Astrocyte (in vitro differentiated cells and primary cell): Measurements from ENCODE around the gene B3GNT5. TPM values are rescaled to one million over a fixed set of nuclear protein-coding genes. Genes with fewer than 3 reads are reported as not detected.

Source experiments
- DNase-seq: peaks from one replicate; pipeline ENCODE4 v3.0.0-alpha.2; 2010; ENCODE audit warnings: low read depth
- FAIRE-seq: peaks from 2 replicates; lab custom pipeline; 2011; peaks lifted over from hg19 to GRCh38; lab: Jason Lieb, UNC
- H2AFZ ChIP-seq: 2 replicates; pipeline ENCODE4 v1.6.0; 2012; ENCODE audit warnings: low read depth, low read length, inconsistent platforms
- H3K27ac ChIP-seq: 2 replicates; pipeline ENCODE4 v1.5.1; 2011; ENCODE audit warnings: low read depth, low read length, inconsistent platforms
- H3K27me3 ChIP-seq: 2 replicates; pipeline ENCODE4 v1.6.0; 2011; ENCODE audit warnings: low read length, inconsistent platforms; ENCODE audit not compliant: insufficient read depth
- H3K36me3 ChIP-seq: 2 replicates; pipeline ENCODE4 v1.5.1; 2011; ENCODE audit warnings: low read length, inconsistent platforms; ENCODE audit not compliant: insufficient read depth
- H3K4me1 ChIP-seq: 2 replicates; pipeline ENCODE4 v1.5.1; 2011; ENCODE audit warnings: low read length, inconsistent platforms; ENCODE audit not compliant: insufficient read depth
- H3K4me2 ChIP-seq: 2 replicates; pipeline ENCODE4 v1.6.0; 2012; ENCODE audit warnings: low read length, inconsistent platforms
- H3K4me3 ChIP-seq: 2 replicates; pipeline ENCODE4 v1.5.1; 2011; ENCODE audit warnings: low read depth, mild to moderate bottlenecking, low read length, inconsistent platforms; ENCODE audit not compliant: insufficient read depth
- H3K79me2 ChIP-seq: 2 replicates; pipeline ENCODE4 v1.6.0; 2012; ENCODE audit warnings: mild to moderate bottlenecking, low read length, inconsistent platforms; ENCODE audit not compliant: insufficient read depth
- H3K9ac ChIP-seq: 2 replicates; pipeline ENCODE4 v1.6.0; 2012; ENCODE audit warnings: mild to moderate bottlenecking, low read length, inconsistent platforms
- H3K9me3 ChIP-seq: 2 replicates; pipeline ENCODE4 v1.5.1; 2012; ENCODE audit warnings: low read depth, mild to moderate bottlenecking, low read length, inconsistent platforms; ENCODE audit not compliant: insufficient read depth
- H4K20me1 ChIP-seq: 2 replicates; pipeline ENCODE4 v1.6.0; 2012; ENCODE audit warnings: low read length, inconsistent platforms; ENCODE audit not compliant: insufficient read depth
- H3K27ac Mint-ChIP-seq: one replicate; pipeline ENCODE4 v1.8.0; 2021; ENCODE audit warnings: mild to moderate bottlenecking, mixed read lengths; ENCODE audit not compliant: unreplicated experiment
- H3K27me3 Mint-ChIP-seq: one replicate; pipeline ENCODE4 v1.8.0; 2021; ENCODE audit warnings: low read depth, mixed read lengths; ENCODE audit not compliant: unreplicated experiment
- H3K36me3 Mint-ChIP-seq: one replicate; pipeline ENCODE4 v1.8.0; 2021; ENCODE audit warnings: low read depth, mixed read lengths; ENCODE audit not compliant: unreplicated experiment
- H3K4me1 Mint-ChIP-seq: one replicate; pipeline ENCODE4 v1.8.0; 2021; ENCODE audit warnings: low read depth, mixed read lengths; ENCODE audit not compliant: unreplicated experiment
- H3K4me3 Mint-ChIP-seq: one replicate; pipeline ENCODE4 v1.8.0; 2021; ENCODE audit warnings: mild to moderate bottlenecking, moderate library complexity, mixed read lengths; ENCODE audit not compliant: unreplicated experiment
- H3K9me3 Mint-ChIP-seq: one replicate; pipeline ENCODE4 v1.8.0; 2021; ENCODE audit warnings: mild to moderate bottlenecking, mixed read lengths; ENCODE audit not compliant: unreplicated experiment
- CTCF ChIP-seq: IDR thresholded peaks from 2 replicates; pipeline ENCODE4 v1.5.1; 2011; ENCODE audit warnings: low read depth, mild to moderate bottlenecking, inconsistent platforms, low read length, moderate library complexity; ENCODE audit not compliant: insufficient read depth
- EZH2 ChIP-seq: IDR thresholded peaks from 2 replicates; pipeline ENCODE4 v1.6.1; 2012; ENCODE audit warnings: mild to moderate bottlenecking, low read length, inconsistent platforms; ENCODE audit not compliant: insufficient read depth
- total RNA-seq: library from RNA; stranded (reverse); gene quantifications from 2 replicates; pipeline ENCODE4 v1.2.1, GENCODE V29; 2021

Gene B3GNT5
- total RNA-seq, 1 donor from 2014 or later = 15.8 TPM

- peaks cover 24% of the 10 kb centered on the region for H3K4me1 ChIP-seq
- H2AFZ ChIP-seq = peak overlapping the region; percentile 20
- FAIRE-seq (no peak), DNase-seq (peak; percentile 59)
- no peaks in the 10 kb centered on the region for H3K27me3 ChIP-seq
- no peaks in the 10 kb centered on the region for H3K36me3 ChIP-seq
- peak overlapping the region; percentile 81 for H3K27ac ChIP-seq
- H3K9ac ChIP-seq = peak overlapping the region; percentile 75
- no peaks in the 10 kb centered on the region for H4K20me1 ChIP-seq
- H3K4me1 Mint-ChIP-seq = peaks cover 17% of the 10 kb centered on the region
- H3K4me3 ChIP-seq = peak overlapping the region; percentile 24
- H3K9me3 Mint-ChIP-seq = no peaks in the 10 kb centered on the region
- H3K36me3 Mint-ChIP-seq = no peaks in the 10 kb centered on the region
- H3K4me3 Mint-ChIP-seq = no peak overlapping the region
- no peak for TF ChIP-seq CTCF
- TF ChIP-seq EZH2 = no peak
- no peak overlapping the region for H3K27ac Mint-ChIP-seq
- peak overlapping the region; percentile 82 for H3K4me2 ChIP-seq
- peaks cover 46% of the 10 kb centered on the region for H3K79me2 ChIP-seq
- no peaks in the 10 kb centered on the region for H3K9me3 ChIP-seq
- H3K27me3 Mint-ChIP-seq = no peaks in the 10 kb centered on the region
Observed at GRCh38 chr3:183265157-183265642, 12.1 kb downstream of the B3GNT5 start.

- H3K27ac Mint-ChIP-seq = no peak overlapping the region
- no peaks in the 10 kb centered on the region for H3K27me3 Mint-ChIP-seq
- H3K36me3 ChIP-seq = no peaks in the 10 kb centered on the region
- H3K4me2 ChIP-seq = peak overlapping the region; percentile 82
- H3K79me2 ChIP-seq = peaks cover 41% of the 10 kb centered on the region
- H3K9ac ChIP-seq = peak overlapping the region; percentile 75
- H3K4me1 ChIP-seq = peaks cover 24% of the 10 kb centered on the region
- no peaks in the 10 kb centered on the region for H3K9me3 ChIP-seq
- H3K27me3 ChIP-seq = no peaks in the 10 kb centered on the region
- peak overlapping the region; percentile 81 for H3K27ac ChIP-seq
- no peak overlapping the region for H3K4me3 Mint-ChIP-seq
- no peaks in the 10 kb centered on the region for H3K9me3 Mint-ChIP-seq
- H3K4me1 Mint-ChIP-seq = peaks cover 16% of the 10 kb centered on the region
- peak; percentile 94 for DNase-seq
- no peak for FAIRE-seq
- peak overlapping the region; percentile 24 for H3K4me3 ChIP-seq
- H2AFZ ChIP-seq = no peak overlapping the region
- no peaks in the 10 kb centered on the region for H3K36me3 Mint-ChIP-seq
- TF ChIP-seq CTCF (no peak), EZH2 (no peak)
- H4K20me1 ChIP-seq = no peaks in the 10 kb centered on the region
Observed at GRCh38 chr3:183265834-183266417, 12.9 kb downstream of the B3GNT5 start.

- Histone ChIP-seq H3K36me3 (no peaks in the 10 kb centered on the region), H3K79me2 (peaks cover 41% of the 10 kb centered on the region), H3K9me3 (no peaks in the 10 kb centered on the region), H3K4me1 (peaks cover 24% of the 10 kb centered on the region), H4K20me1 (no peaks in the 10 kb centered on the region), H2AFZ (no peak overlapping the region), H3K9ac (peak overlapping the region; percentile 50), H3K4me2 (peak overlapping the region; percentile 82), H3K4me3 (no peak overlapping the region), H3K27me3 (no peaks in the 10 kb centered on the region), H3K27ac (peak overlapping the region; percentile 81)
- no peaks in the 10 kb centered on the region for H3K36me3 Mint-ChIP-seq
- no peak for TF ChIP-seq EZH2
- TF ChIP-seq CTCF = no peak
- H3K27me3 Mint-ChIP-seq = no peaks in the 10 kb centered on the region
- peaks cover 16% of the 10 kb centered on the region for H3K4me1 Mint-ChIP-seq
- no peaks in the 10 kb centered on the region for H3K9me3 Mint-ChIP-seq
- no peak overlapping the region for H3K4me3 Mint-ChIP-seq
- FAIRE-seq (no peak), DNase-seq (no peak)
- H3K27ac Mint-ChIP-seq = no peak overlapping the region
Observed at GRCh38 chr3:183266454-183266853, 13.4 kb downstream of the B3GNT5 start.
